ENCODE measurements around the gene RIGI. TPM values are rescaled to one million over a fixed set of nuclear protein-coding genes. Genes with fewer than 3 reads are reported as not detected.
"Not testable (repeated sequence)": the region's sequence is repeated elsewhere in the genome, so short reads cannot be mapped to it uniquely, and the experiment has no call there.

The RIGI gene
- total RNA-seq, 1 experiment from 2014 or later, result 7.3 TPM

DNA sequence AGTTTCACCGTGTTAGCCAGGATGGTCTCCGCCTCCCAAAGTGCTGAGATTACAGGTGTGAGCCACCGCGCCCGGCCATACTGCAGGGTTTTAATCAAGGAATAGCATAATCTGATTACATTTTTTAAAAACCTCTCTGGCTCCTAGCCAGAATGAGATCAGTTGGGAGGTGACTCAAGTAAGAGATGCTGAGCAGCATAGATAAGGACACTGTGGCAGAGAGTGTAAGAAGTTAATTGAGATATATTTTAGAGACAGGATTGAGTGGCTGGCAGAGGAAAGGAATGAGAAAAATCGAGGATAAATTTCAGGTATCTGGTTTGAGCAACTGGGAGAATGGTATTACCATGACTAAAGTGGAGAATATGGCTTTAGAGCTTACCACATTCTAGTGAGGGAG, 7.3 kb upstream of the RIGI start:
- no peak for DNase-seq (ENCODE audit: low read depth)

DNA sequence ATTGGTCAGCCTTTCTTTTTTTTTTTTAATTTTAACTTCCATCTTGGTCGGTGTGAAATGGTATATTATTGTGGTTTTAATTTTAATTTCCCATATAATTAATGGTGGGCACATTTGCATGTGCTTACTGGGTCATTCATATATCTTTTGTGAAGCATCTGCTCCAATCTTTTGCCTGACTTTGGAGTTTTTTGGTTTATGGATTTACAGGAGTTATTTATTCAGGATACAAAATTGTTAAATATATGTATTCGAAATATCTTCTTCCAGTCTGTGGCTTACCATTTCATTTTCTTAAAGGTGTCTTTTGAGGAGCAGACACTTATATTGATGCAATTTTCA, 682 bp upstream of the RIGI start:
- no peak for DNase-seq (ENCODE audit: low read depth)

DNA sequence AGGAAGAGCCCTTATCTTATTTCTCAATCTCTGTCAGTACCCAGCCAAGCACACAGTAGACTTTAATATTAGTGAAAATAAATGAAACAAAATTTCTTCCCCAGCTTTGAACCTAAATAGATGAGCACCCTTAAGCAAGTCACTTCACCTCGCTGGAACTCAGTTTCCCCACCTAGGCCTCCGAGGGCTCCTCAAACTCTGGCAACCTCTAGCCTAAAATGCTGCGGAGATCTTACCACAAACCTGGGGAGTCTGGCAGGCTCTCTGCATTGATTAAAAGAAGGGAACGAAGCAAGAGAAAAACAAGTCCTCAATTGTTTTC, 326 bp downstream of the RIGI start:
- peak; percentile 11 for DNase-seq (ENCODE audit: low read depth)

DNA sequence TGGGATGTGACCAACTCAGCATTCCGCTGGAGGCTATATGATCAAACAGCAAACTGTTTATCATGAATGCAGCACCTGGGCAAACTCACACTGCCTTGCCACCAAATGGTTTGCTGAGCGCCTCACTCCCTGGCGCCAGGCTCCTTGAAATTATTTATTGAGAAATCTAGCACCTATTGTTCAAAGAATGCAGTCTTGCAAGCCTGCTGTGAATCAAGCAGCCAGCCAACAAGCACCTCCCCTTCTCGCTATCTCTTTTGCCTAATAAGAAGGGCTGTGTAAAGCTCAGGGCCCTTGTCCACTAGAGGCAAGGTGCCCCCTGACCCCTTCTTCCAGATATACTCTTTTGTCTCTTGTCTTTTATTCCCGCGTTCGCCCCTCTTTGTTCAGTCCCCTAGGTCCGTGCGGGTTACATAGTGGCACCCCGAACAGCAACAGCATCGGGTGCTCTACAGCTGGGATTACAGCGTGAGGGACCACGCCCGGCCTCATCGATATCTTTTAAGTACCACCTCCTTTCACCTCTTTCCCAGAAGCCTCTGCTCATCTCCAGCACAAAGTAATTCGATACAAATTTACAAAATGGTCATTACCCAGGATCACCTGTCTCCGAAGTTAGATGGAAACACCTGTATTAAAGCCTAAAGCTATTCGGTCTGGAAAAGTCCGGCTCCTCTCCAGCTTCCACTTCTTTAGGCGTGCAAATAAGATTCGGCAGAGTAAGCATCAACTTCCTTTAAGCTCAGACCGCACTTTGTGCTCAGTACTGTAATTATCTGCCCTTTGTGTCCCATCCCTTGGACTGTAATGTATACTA, 896 bp downstream of the RIGI start:
- no peak for DNase-seq (ENCODE audit: low read depth)

- not testable (repeated sequence) for DNase-seq (ENCODE audit: low read depth)
These were observed 1.5 kb downstream of the RIGI start for GRCh38 chr9:32524558-32524891.

DNA sequence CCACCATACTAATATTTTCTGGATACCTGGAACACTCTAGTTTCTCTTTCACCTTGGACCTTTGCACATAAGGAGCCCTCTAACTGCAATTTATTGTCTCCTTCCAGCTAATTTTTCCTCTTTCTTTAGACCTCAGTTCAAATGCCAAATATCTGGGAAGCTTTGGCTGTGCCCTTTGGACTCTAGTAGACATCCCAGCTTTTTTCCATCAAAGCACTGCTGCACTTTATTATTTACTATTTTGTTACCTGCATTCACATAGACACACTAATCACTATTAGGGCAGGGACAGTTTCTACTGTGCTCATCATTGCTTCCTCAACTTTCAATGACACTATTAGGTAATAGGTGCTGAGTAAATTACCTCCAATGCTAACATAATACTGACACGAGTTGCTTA, 2.1 kb downstream of the RIGI start:
- no peak for DNase-seq (ENCODE audit: low read depth)

GRCh38 chr9:32518276-32518675, 7.7 kb downstream of the RIGI start:
- no peak for DNase-seq (ENCODE audit: low read depth)

DNA sequence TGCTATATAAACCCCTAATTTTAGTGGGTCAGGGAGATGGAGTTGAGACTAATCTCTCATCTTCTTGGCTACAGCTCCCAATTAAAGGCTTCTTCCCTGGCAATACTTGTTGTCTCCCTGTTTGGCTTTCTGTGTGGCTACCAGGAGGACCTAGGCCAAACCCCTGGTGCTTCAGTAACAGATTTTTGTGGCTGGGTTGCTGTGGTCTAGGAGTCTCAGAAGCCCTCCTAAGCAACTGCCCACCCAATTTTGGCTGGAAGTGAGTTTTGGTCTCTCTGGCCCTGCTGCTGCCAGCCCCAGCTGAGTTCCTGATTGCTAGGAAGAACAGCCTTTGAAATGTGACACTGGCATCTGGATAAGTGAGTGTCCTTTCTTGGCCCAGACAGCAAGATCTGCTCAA, 9.8 kb downstream of the RIGI start:
- DNase-seq (ENCODE audit: low read depth), result no peak

GRCh38 chr9:32508728-32509127, 17.3 kb downstream of the RIGI start:
- DNase-seq (ENCODE audit: low read depth), result no peak

- DNase-seq (ENCODE audit: low read depth), result no peak
These were observed 23.0 kb downstream of the RIGI start for GRCh38 chr9:32503008-32503407.

DNA sequence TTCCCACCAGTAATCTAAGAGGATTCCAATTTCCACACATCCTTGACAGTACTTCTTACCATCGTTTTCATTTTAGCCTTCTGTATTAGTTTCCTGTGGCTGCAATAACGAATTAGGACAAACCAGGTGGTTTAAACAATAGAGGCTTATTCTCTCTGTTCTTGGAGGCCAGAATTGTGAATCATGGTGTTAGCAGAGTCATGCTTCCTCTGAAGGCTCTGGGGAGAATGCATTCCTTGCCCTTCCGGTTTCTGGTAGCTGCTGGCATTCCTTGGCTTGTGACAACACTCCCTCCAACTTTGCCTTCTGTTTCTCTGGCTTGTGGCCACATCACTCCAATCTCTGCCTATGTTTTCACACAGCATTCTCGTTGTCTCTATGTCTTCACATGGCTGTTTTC, 23.5 kb downstream of the RIGI start:
- DNase-seq (ENCODE audit: low read depth), result peak; percentile 98

GRCh38 chr9:32501868-32502267, 24.1 kb downstream of the RIGI start:
- no peak for DNase-seq (ENCODE audit: low read depth)

DNA sequence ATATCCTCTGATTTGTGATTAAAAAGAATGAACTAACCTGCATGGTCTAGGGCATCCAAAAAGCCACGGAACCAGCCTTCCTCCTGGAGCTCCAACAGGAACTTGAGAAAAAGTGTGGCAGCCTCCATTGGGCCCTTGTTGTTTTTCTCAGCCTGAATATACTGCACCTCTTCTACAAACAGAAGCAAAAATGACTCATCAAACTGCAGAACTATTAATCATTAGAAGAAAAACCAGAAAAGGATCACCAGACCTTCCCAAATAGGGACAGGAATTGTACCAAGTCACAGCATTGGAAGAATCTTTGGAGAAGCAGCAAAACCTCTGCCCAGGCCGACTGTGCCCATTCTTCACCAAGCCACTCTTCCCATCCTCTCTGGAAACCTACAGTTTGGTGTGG, 25.2 kb downstream of the RIGI start:
- DNase-seq (ENCODE audit: low read depth), result peak; percentile 73

- DNase-seq (ENCODE audit: low read depth), result no peak
These were observed 28.1 kb downstream of the RIGI start for GRCh38 chr9:32497921-32498320.

- no peak for DNase-seq (ENCODE audit: low read depth)
These were observed 35.4 kb downstream of the RIGI start for GRCh38 chr9:32490601-32491000.

DNA sequence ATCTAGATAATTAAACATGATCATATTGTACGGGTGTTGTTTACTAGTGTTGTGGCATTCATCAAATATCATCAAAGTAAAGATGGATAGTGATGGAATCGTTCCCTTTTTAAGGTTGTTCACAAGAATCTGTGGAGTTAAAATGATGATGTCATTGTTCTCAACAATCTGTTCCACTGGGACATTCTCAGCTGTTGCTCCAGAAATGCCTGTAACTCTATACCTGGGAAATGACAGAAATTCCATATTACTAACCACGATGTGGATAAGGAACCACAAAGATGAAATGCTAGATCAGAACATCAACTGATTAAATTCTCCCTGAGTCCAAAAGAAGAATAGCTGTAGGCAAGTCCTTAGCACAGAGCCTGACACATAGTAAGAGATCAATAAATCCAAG, 38.0 kb downstream of the RIGI start:
- DNase-seq (ENCODE audit: low read depth), result peak; percentile 46

DNA sequence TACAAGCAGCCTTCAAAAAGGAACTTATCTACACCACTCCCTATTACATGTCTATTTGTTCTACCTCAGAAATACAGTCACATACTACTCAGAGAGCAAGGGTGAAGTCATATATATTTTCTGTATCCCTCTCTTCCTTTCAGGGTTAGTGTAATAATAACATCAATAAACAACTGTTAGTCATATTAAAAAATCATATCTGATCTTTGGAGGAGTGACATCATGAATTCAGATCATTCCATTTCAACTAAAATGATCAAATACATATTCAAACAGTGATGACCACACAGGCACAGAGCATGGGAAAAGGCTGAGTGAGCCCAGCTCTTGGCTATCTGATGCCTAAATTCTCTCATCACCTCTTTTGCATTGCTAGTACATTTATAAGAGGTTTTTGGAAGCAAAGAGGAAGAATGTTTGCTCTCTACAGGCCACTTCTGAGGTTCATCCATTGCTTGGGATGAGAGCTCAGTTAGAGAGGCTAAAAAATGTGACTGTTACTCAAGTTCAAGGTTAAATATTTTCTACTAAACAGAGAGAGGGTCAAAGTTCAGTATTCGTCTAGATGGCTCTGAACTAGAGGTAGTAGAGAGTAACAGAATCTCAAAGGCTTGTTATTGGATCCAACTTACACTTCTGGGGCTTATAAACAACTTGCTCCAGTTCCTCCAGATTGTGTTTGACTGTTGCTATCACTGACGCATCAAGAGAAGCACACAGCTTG, 39.0 kb downstream of the RIGI start:
- DNase-seq (ENCODE audit: low read depth), result no peak

- no peak for DNase-seq (ENCODE audit: low read depth)
These were observed 42.7 kb downstream of the RIGI start for GRCh38 chr9:32483343-32483742.

Other genes starting within 250 kb of the RIGI start
- gene ACO1, start 141.6 kb downstream of the RIGI start, total RNA-seq (2014; rRNA removed; shearing (Covaris generic)), result 45.2 and 57.6 TPM in 2 replicates
- gene SMIM27, start 26.1 kb upstream of the RIGI start, total RNA-seq (2014; rRNA removed; shearing (Covaris generic)), result 9.2 and 12.1 TPM in 2 replicates
- 20.8 and 27.0 TPM in 2 replicates for gene TOPORS, start 26.4 kb upstream of the RIGI start, total RNA-seq (2014; rRNA removed; shearing (Covaris generic))
- 101 and 142 TPM in 2 replicates for gene NDUFB6, start 47.0 kb upstream of the RIGI start, total RNA-seq (2014; rRNA removed; shearing (Covaris generic))
- not detected in 2 replicates for gene TAF1L, start 109.5 kb upstream of the RIGI start, total RNA-seq (2014; rRNA removed; shearing (Covaris generic))

Measured in HT1080 (cell line).